Psoas muscle (tissue), 8 donors: ENCODE results near the gene METTL9. TPM values are rescaled to one million over a fixed set of nuclear protein-coding genes. Genes with fewer than 3 reads are reported as not detected.
A peak's percentile ranks its signal among the peaks of the same experiment; 100 is the strongest.

Source experiments
- ATAC-seq, 4 donors: fragments of 200-7000 bp; cut with Tn5 transposase; one replicate each; pipeline ENCODE4 v1.9.1; 2020; ENCODE audit warnings: moderate library complexity in 3 of 4, mild to moderate bottlenecking in 2 of 4
- DNase-seq, 2 donors: peaks; one replicate each; pipeline ENCODE4 v3.0.0-alpha.2; 2020
- H3K27ac ChIP-seq: fragments of 200-600 bp; one replicate; pipeline ENCODE4 v1.8.0; 2022
- H3K27me3 ChIP-seq, 3 donors: fragments of 200-600 bp in 1 of 3; one replicate each; pipeline versions ENCODE4 v1.6.1 to v1.8.0; 2013 to 2022; ENCODE audit warnings: low read length in 2 of 3, mild to moderate bottlenecking in 2 of 3, moderate library complexity in 1 of 3; ENCODE audit not compliant: insufficient read depth in 3 of 3
- H3K36me3 ChIP-seq, 2 donors: fragments of 200-600 bp in 1 of 2; one replicate each; pipeline versions ENCODE4 v1.6.1 to v1.8.0; 2013 to 2022; ENCODE audit warnings: low read depth in 1 of 2, mild to moderate bottlenecking in 1 of 2, moderate library complexity in 1 of 2; ENCODE audit not compliant: insufficient read depth in 1 of 2
- H3K4me1 ChIP-seq: fragments of 200-600 bp; one replicate; pipeline ENCODE4 v1.8.0; 2022
- H3K4me3 ChIP-seq: fragments of 200-600 bp; one replicate; pipeline ENCODE4 v1.8.0; 2022; ENCODE audit warnings: mild to moderate bottlenecking
- H3K9me3 ChIP-seq: fragments of 200-600 bp; one replicate; pipeline ENCODE4 v1.8.0; 2022
- CTCF ChIP-seq: fragments of 200-600 bp; IDR thresholded peaks from one replicate; pipeline ENCODE4 v1.8.0; 2022; ENCODE audit warnings: antibody characterized with exemption
- WGBS, 3 donors: extraction: QIAGEN DNeasy Blood & Tissue Kit; methylation state at CpG; one replicate each; pipeline versions ENCODE4 v1.1.6 to v1.1.7; 2013; 5-methylcytosine and 5-hydroxymethylcytosine counted together
- intact Hi-C, 2 donors: fragments of 100-400 bp; cut with DNase I; formaldehyde crosslinking; loops; one replicate each; pipeline versions ENCODE4 v1.11.0 to v1.14.2; 2022
- polyA plus RNA-seq, 3 donors: library from polyadenylated mRNA; stranded (reverse); fragments of 200-250 nt; gene quantifications; one replicate each; pipeline ENCODE4 v1.2.3, GENCODE V29; 2013
- total RNA-seq, 4 donors: library from RNA; stranded (reverse); fragmentation: NEBNext Ultra II Directional in 2 of 4; extraction: Animal tissue kit (Norgen Biotek cat#: 25700) in 2 of 4; gene quantifications; one replicate each; pipeline versions ENCODE4 v1.2.1 to v1.2.4, GENCODE V29; 2021 to 2023
- donor health status: healthy with polysubstance abuse.
- donor health status: DM: no; HTN: no; CAD: no; lungs with moderate emphysema.
- donor health status: Bipolar disorder and iron deficiency.
- donor health status: healthy.
- donor health status: DM: yes; HTN: yes; CAD: no.
- donor health status: DM: no; HTN: no; CAD: no.
- donor health status: DM: no; HTN: no; CAD: no.
- donor health status: DM: yes; HTN: yes; CAD: no.

METTL9 gene
- total and polyA plus RNA-seq, 7 donors: 54.4 to 134 (median 71.8) TPM

GRCh38 chr16:21598206-21598605, 1.2 kb upstream of the METTL9 start:
- H3K9me3 ChIP-seq: no peaks in the 10 kb centered on the region
- peaks cover 32% of the 10 kb centered on the region for H3K4me1 ChIP-seq
- intact Hi-C loops: loop anchor here (5.0 kb wide), 2 partner anchors 39 to 44 kb away; no protein-coding TSS in a partner anchor
- H3K4me3 ChIP-seq: peak overlapping the region; percentile 92
- H3K27ac ChIP-seq: peak overlapping the region; percentile 91
- H3K27me3 ChIP-seq: no peaks in the 10 kb centered on the region
- no peak for DNase-seq
- no peak for TF ChIP-seq CTCF
- no peak for ATAC-seq
- WGBS, 3 donors: 90 to 93% (median 90%) methylated on average over 12 of the region's 12 CpGs
- H3K36me3 ChIP-seq: no peaks in the 10 kb centered on the region

GRCh38 chr16:21598701-21599121, 666 bp upstream of the METTL9 start:
- H3K27me3 ChIP-seq: no peaks in the 10 kb centered on the region
- no peak for DNase-seq
- peak in 3 of 4 donors; percentile 4 to 48 (median 7) for ATAC-seq
- peak overlapping the region; percentile 92 for H3K4me3 ChIP-seq
- intact Hi-C loops: loop anchor here (5.0 kb wide), 2 partner anchors 39 to 44 kb away; no protein-coding TSS in a partner anchor
- peaks cover 37% of the 10 kb centered on the region for H3K4me1 ChIP-seq
- H3K9me3 ChIP-seq: no peaks in the 10 kb centered on the region
- H3K36me3 ChIP-seq: no peaks in the 10 kb centered on the region
- H3K27ac ChIP-seq: peak overlapping the region; percentile 91
- no peak for TF ChIP-seq CTCF
- WGBS, 3 donors: 1 to 2% (median 1%) methylated on average over 13 of the region's 13 CpGs

DNA sequence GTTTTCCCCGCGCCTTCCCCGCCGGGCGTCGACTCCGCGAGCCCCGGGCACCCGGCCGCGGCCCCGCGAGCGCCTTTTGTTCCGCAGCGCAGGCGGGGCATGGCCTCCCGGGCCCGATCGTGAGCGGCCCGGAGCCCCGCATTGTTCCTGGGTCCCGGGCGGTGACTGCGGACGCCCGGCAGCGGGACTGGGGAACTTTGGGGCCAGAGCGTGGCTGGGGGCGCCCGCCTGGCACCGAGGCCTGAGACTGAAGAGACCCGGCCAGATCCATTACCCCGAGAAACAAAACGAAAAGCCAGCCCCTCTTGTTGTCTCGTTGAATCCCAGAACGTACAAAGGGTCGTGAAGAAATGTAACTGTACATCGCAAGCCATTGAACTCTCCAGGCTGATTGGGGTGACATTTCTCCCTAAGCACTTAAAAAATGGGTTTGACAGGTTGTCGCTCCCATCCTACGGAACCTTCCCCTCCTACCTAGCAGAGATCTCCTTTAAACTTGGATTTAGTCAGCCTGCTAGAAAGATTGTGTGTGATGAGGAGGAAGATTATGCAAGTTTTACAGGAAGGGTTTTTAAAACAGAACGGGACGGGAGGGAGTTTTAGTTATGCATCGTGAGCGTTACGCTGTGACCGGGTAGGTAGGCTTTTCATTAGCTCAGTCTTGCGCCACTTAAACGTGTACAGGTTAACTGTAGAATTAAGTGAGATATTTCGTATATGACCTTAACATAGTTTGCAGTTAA, 825 bp downstream of the METTL9 start:
- peak in 3 of 4 donors; percentile 1 to 4 (median 1) for ATAC-seq
- Histone ChIP-seq H3K4me1 (peaks cover 50% of the 10 kb centered on the region), H3K27me3 (no peaks in the 10 kb centered on the region), H3K36me3 (no peaks in the 10 kb centered on the region), H3K9me3 (no peaks in the 10 kb centered on the region), H3K27ac (peak overlapping the region; percentile 91), H3K4me3 (peak overlapping the region; percentile 92)
- no peak for DNase-seq
- TF ChIP-seq CTCF: no peak
- intact Hi-C loops: no loop called here
- 0 to 1% (median 0%) methylated on average over 41 to 52 of the region's 52 CpGs for WGBS, 3 donors

GRCh38 chr16:21602785-21603184, 3.4 kb downstream of the METTL9 start:
- intact Hi-C loops: no loop called here
- DNase-seq (no peak), ATAC-seq (no peak)
- H3K9me3 ChIP-seq: no peaks in the 10 kb centered on the region
- H3K36me3 ChIP-seq: no peaks in the 10 kb centered on the region
- no peak for TF ChIP-seq CTCF
- peak overlapping the region; percentile 24 for H3K27ac ChIP-seq
- WGBS, 3 donors: 88 to 96% (median 93%) methylated on average over 3 of the region's 3 CpGs
- H3K27me3 ChIP-seq: no peaks in the 10 kb centered on the region
- peaks cover 60% of the 10 kb centered on the region for H3K4me1 ChIP-seq
- no peak overlapping the region for H3K4me3 ChIP-seq
